ENCODE results near the gene VKORC1L1.
"Not testable (repeated sequence)": the region's sequence is repeated elsewhere in the genome, so short reads cannot be mapped to it uniquely, and the experiment has no call there.

GRCh38 chr7:65885533-65885932, 12.7 kb downstream of the VKORC1L1 start:
- not testable (repeated sequence) for TF ChIP-seq CTCF (IDR thresholded peaks at IDR 0.05; ENCODE audit: low read depth, low read length); EZH2phosphoT487 (IDR thresholded peaks at IDR 0.05; ENCODE audit: low read depth)

Measured in OCI-LY3 (cell line).